Transverse colon (tissue), 4 donors: ENCODE results near the gene RNASE12.

Experiments
- EP300 ChIP-seq: sonication (generic); formaldehyde crosslinking; IDR thresholded peaks from one replicate; pipeline ENCODE4 v1.6.1; 2017; ENCODE audit warnings: antibody characterized with exemption, low read depth
- POLR2A ChIP-seq: fragments of 450-650 bp; IDR thresholded peaks from one replicate; pipeline ENCODE4 v1.6.1; 2016; ENCODE audit warnings: antibody characterized with exemption, mild to moderate bottlenecking, moderate library complexity
- POLR2AphosphoS5 ChIP-seq, 3 donors: sonication (generic); formaldehyde crosslinking; IDR thresholded peaks; one replicate each; pipeline ENCODE4 v1.6.1; 2016; ENCODE audit warnings: antibody characterized with exemption in 3 of 3
- TF ChIP-seq, protein P1 (sequence below), 5 experiments: fragments of 200-600 bp in 3 of 5; fragments of 450-650 bp in 2 of 5; sonication (generic) in 3 of 5; IDR thresholded peaks; 1 replicate in 2 of 5; 2 replicates in 3 of 5; pipeline ENCODE4 v1.5.1; 2016 to 2017; ENCODE audit warnings: antibody characterized with exemption in 5 of 5, inconsistent platforms in 3 of 5, mild to moderate bottlenecking in 2 of 5, moderate library complexity in 1 of 5

DNA sequence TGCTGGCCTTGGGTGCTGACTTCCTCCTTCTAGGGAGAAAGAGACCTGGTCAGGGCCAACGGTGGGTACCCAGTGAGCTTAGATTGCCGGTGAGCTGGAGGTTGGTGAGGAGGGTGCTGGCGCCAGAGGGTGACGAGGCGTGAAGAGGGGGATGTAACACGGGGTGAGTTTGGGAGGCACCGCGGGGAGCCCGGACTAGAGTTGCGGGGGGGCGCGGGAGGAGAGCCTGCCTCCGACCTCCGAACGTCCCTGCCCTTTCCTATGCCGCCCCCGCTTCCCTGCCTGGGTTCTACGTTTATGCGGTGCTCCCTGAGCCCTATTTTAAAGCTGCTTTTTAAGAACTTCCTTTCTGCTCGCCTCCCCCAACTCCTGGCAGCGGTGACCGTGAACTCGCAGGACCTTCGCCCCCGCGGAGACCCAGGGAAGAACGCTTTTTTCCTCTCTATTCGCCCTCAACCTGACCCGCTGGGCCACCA is 31.7 kb upstream of the RNASE12 start:
- TF ChIP-seq POLR2A: no peak
- no peak for TF ChIP-seq EP300
- TF ChIP-seq, protein P1, sequence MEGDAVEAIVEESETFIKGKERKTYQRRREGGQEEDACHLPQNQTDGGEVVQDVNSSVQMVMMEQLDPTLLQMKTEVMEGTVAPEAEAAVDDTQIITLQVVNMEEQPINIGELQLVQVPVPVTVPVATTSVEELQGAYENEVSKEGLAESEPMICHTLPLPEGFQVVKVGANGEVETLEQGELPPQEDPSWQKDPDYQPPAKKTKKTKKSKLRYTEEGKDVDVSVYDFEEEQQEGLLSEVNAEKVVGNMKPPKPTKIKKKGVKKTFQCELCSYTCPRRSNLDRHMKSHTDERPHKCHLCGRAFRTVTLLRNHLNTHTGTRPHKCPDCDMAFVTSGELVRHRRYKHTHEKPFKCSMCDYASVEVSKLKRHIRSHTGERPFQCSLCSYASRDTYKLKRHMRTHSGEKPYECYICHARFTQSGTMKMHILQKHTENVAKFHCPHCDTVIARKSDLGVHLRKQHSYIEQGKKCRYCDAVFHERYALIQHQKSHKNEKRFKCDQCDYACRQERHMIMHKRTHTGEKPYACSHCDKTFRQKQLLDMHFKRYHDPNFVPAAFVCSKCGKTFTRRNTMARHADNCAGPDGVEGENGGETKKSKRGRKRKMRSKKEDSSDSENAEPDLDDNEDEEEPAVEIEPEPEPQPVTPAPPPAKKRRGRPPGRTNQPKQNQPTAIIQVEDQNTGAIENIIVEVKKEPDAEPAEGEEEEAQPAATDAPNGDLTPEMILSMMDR (IDR thresholded peaks at IDR 0.05): no peak
- no peak for TF ChIP-seq POLR2AphosphoS5 (IDR thresholded peaks at IDR 0.05)
